Trophoblast cell (in vitro differentiated cells and primary cell): Measurements from ENCODE around the gene HES5.

ENCODE experiments used
- DNase-seq, 2 donors: peaks; one replicate each; pipeline ENCODE4 v3.0.0-alpha.2; 2016
- H2AFZ ChIP-seq: 2 replicates; pipeline ENCODE4 v1.6.1; 2013; ENCODE audit warnings: low read length, moderate library complexity, mild to moderate bottlenecking; ENCODE audit not compliant: insufficient read depth, poor library complexity
- H2AK5ac ChIP-seq: 2 replicates; pipeline ENCODE4 v1.6.1; 2013; ENCODE audit warnings: mild to moderate bottlenecking, low read length
- H2BK120ac ChIP-seq: 2 replicates; pipeline ENCODE4 v1.6.1; 2013; ENCODE audit warnings: low read length, mild to moderate bottlenecking, moderate library complexity; ENCODE audit not compliant: insufficient read depth, poor library complexity
- H2BK12ac ChIP-seq: 2 replicates; pipeline ENCODE4 v1.6.1; 2013; ENCODE audit warnings: mild to moderate bottlenecking, low read length, moderate library complexity
- H2BK5ac ChIP-seq: 2 replicates; pipeline ENCODE4 v1.6.1; 2013; ENCODE audit warnings: low read length, low read depth, moderate library complexity, mild to moderate bottlenecking; ENCODE audit not compliant: poor library complexity
- H3K14ac ChIP-seq: 2 replicates; pipeline ENCODE4 v1.6.1; 2013; ENCODE audit warnings: mild to moderate bottlenecking, low read length
- H3K18ac ChIP-seq: 2 replicates; pipeline ENCODE4 v1.6.1; 2013; ENCODE audit warnings: mild to moderate bottlenecking, low read length
- H3K23ac ChIP-seq: 2 replicates; pipeline ENCODE4 v1.6.1; 2013; ENCODE audit warnings: low read length
- H3K27ac ChIP-seq: 2 replicates; pipeline ENCODE4 v1.5.1; 2013; ENCODE audit warnings: low read depth, mild to moderate bottlenecking, inconsistent platforms, low read length, moderate library complexity
- H3K27me3 ChIP-seq: 2 replicates; pipeline ENCODE4 v1.6.1; 2013; ENCODE audit warnings: inconsistent platforms, mild to moderate bottlenecking, low read length, moderate library complexity; ENCODE audit not compliant: insufficient read depth
- H3K36me3 ChIP-seq, 2 experiments: 1 replicate in 1 of 2; 2 replicates in 1 of 2; pipeline ENCODE4 v1.6.1; 2013; ENCODE audit warnings: low read length in 2 of 2, mild to moderate bottlenecking in 2 of 2, moderate library complexity in 1 of 2; ENCODE audit not compliant: insufficient read depth in 2 of 2, control insufficient read depth in 1 of 2
- H3K4ac ChIP-seq: 2 replicates; pipeline ENCODE4 v1.6.1; 2013; ENCODE audit warnings: low read depth, mild to moderate bottlenecking, low read length, moderate library complexity
- H3K4me1 ChIP-seq, 2 experiments: 1 replicate in 1 of 2; 2 replicates in 1 of 2; pipeline ENCODE4 v1.6.1; 2013; ENCODE audit warnings: low read length in 2 of 2, mild to moderate bottlenecking in 2 of 2, moderate library complexity in 1 of 2; ENCODE audit not compliant: insufficient read depth in 2 of 2, control insufficient read depth in 1 of 2
- H3K4me2 ChIP-seq: 2 replicates; pipeline ENCODE4 v1.6.1; 2013; ENCODE audit warnings: inconsistent platforms, mild to moderate bottlenecking, low read length, moderate library complexity
- H3K4me3 ChIP-seq: 2 replicates; pipeline ENCODE4 v1.5.1; 2013; ENCODE audit warnings: mild to moderate bottlenecking, low read depth, low read length, inconsistent platforms
- H3K79me1 ChIP-seq: one replicate; pipeline ENCODE4 v1.6.1; 2013; ENCODE audit warnings: low read length
- H3K79me2 ChIP-seq: 2 replicates; pipeline ENCODE4 v1.6.1; 2013; ENCODE audit warnings: low read length, mild to moderate bottlenecking; ENCODE audit not compliant: control insufficient read depth, insufficient read depth, poor library complexity
- H3K9ac ChIP-seq: 2 replicates; pipeline ENCODE4 v1.6.1; 2013; ENCODE audit warnings: mild to moderate bottlenecking, low read length
- H3K9me3 ChIP-seq: 2 replicates; pipeline ENCODE4 v1.6.1; 2013; ENCODE audit warnings: low read depth, mild to moderate bottlenecking, control low read depth, inconsistent platforms, low read length; ENCODE audit not compliant: insufficient read depth
- H4K12ac ChIP-seq: 2 replicates; pipeline ENCODE4 v1.6.1; 2013; ENCODE audit warnings: low read depth, mild to moderate bottlenecking, low read length, moderate library complexity
- H4K8ac ChIP-seq: 2 replicates; pipeline ENCODE4 v1.6.1; 2013; ENCODE audit warnings: low read depth, mild to moderate bottlenecking, low read length, moderate library complexity
- H4K91ac ChIP-seq: one replicate; pipeline ENCODE4 v1.6.1; 2013; ENCODE audit warnings: low read depth, mild to moderate bottlenecking, low read length, moderate library complexity
- WGBS: extraction: QIAGEN DNeasy Blood & Tissue Kit; methylation state at CpG from one replicate; pipeline ENCODE4 v1.1.7; 2013; ENCODE audit warnings: missing lambda C conversion rate; ENCODE audit not compliant: insufficient read length, insufficient coverage; ENCODE audit errors: extremely low coverage; 5-methylcytosine and 5-hydroxymethylcytosine counted together

Gene HES5

DNA sequence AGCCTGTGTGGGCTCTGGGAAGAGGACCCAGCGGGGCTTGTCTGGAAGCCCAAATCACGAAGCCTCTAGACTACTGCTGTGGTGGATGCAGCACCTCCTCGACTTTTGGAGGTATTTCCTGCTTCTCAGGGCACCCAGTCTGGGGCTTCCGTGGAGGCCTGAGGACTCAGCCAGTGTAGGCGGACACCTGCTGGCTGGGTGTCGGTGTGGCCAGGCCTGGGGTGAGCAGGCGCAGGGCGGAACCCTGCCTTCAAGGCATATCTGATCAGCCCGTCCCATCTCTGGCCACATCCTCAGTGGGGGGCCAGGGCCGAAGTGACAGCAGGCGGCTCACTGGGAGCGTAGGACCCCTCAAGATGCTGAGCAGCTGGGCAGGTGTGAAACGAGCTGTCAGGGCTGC lies 47.0 kb downstream of the HES5 start:
- Histone ChIP-seq H3K79me2 (no peaks in the 10 kb centered on the region), H3K79me1 (no peaks in the 10 kb centered on the region), H3K18ac (no peak overlapping the region), H4K91ac (no peak overlapping the region), H2BK120ac (no peak overlapping the region), H3K9ac (no peak overlapping the region), H2AK5ac (no peak overlapping the region), H2BK12ac (no peak overlapping the region), H3K36me3 (no peaks in the 10 kb centered on the region), H3K9me3 (peaks cover 14% of the 10 kb centered on the region), H3K4me3 (no peak overlapping the region), H2AFZ (no peak overlapping the region), H3K23ac (no peak overlapping the region), H3K4ac (no peak overlapping the region), H3K4me2 (no peak overlapping the region), H3K4me1 (no peaks in the 10 kb centered on the region), H3K27me3 (no peaks in the 10 kb centered on the region), H2BK5ac (no peak overlapping the region), H3K14ac (no peak overlapping the region), H4K12ac (no peak overlapping the region), H3K27ac (no peak overlapping the region), H4K8ac (no peak overlapping the region)
- WGBS = no CpG with 5 or more reads among the region's 13 CpGs
- DNase-seq = no peak

DNA sequence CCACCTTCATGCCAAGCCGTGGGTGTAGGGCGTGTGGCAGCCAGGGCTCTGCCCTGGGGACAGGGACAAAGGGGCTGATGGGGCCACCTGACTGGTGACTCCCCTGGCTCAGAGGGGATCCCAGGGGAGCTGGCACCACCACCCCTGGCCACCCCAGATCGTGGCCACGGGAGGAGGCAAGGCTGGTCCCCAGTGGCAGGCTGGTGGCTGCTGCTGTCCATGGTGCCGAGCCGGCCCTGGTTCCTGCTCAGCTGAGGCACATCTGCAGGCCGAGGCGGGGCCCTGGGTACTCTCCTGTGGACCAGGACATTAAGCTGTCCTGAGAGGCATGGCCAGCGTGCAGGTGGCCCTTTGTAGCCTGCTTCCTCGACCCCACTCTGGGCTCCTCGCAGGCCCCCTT lies 47.5 kb downstream of the HES5 start:
- no peaks in the 10 kb centered on the region for H3K27me3 ChIP-seq
- no peak overlapping the region for H2BK5ac ChIP-seq
- H3K23ac ChIP-seq = no peak overlapping the region
- H3K4me2 ChIP-seq = no peak overlapping the region
- H3K4ac ChIP-seq = no peak overlapping the region
- H2AK5ac ChIP-seq = no peak overlapping the region
- no peak overlapping the region for H2BK120ac ChIP-seq
- no peak overlapping the region for H4K12ac ChIP-seq
- no peak overlapping the region for H3K9ac ChIP-seq
- no peak for DNase-seq
- no peaks in the 10 kb centered on the region for H3K79me1 ChIP-seq
- no peak overlapping the region for H3K18ac ChIP-seq
- no peak overlapping the region for H2BK12ac ChIP-seq
- H3K79me2 ChIP-seq = no peaks in the 10 kb centered on the region
- no peak overlapping the region for H4K8ac ChIP-seq
- H3K14ac ChIP-seq = no peak overlapping the region
- no peak overlapping the region for H3K27ac ChIP-seq
- no CpG with 5 or more reads among the region's 11 CpGs for WGBS
- no peaks in the 10 kb centered on the region for H3K4me1 ChIP-seq
- H3K36me3 ChIP-seq = no peaks in the 10 kb centered on the region
- H3K4me3 ChIP-seq = no peak overlapping the region
- H2AFZ ChIP-seq = no peak overlapping the region
- no peak overlapping the region for H4K91ac ChIP-seq
- peaks cover 11% of the 10 kb centered on the region for H3K9me3 ChIP-seq

DNA sequence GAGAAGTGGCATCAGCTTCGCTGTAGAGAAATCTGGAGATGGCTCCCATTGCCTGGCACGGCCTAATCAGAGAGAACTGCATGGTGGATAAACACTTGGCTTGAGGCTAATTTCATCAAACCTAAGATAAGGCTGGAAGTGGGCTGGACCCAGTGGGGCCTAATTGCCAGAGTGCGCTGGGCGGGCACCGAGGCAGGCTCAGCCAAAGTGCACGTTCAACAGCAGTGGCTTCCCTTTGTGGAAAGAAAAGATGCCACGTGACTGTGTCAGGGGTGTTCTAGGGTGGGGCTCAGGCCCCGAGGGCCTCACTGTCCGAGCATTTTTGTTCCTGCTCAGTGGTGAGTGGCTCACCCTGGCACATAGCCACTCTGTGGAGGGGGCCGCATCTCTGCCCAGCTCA lies 48.2 kb downstream of the HES5 start:
- Histone ChIP-seq H3K79me2 (no peaks in the 10 kb centered on the region), H4K8ac (no peak overlapping the region), H3K14ac (no peak overlapping the region), H3K27me3 (no peaks in the 10 kb centered on the region), H3K4me1 (no peaks in the 10 kb centered on the region), H3K9me3 (peaks cover 5% of the 10 kb centered on the region), H3K18ac (no peak overlapping the region), H4K91ac (no peak overlapping the region), H3K4me2 (no peak overlapping the region), H2AK5ac (no peak overlapping the region), H3K4ac (no peak overlapping the region), H2BK5ac (no peak overlapping the region), H3K79me1 (no peaks in the 10 kb centered on the region), H3K23ac (no peak overlapping the region), H3K4me3 (no peak overlapping the region), H3K27ac (no peak overlapping the region), H4K12ac (no peak overlapping the region), H3K9ac (no peak overlapping the region), H2BK120ac (no peak overlapping the region), H3K36me3 (no peaks in the 10 kb centered on the region), H2BK12ac (no peak overlapping the region), H2AFZ (no peak overlapping the region)
- WGBS = no CpG with 5 or more reads among the region's 10 CpGs
- no peak for DNase-seq

DNA sequence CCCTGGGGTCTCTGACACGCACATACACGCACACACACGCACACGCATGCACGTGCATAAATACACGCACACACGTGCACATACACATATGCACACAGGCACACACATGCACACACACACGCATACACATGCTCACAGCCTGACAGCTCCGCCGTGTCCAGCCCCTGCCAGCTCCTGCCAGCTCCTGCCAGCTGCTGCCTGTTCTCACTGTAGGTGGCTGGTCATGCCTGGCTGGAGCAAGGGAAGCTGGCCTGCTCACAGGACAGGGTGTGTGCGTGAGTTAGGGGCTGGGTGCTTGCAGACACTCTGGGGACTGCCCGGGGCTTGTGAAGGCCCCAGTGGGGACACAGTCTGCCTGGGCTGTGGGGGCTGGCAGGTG lies 49.1 kb downstream of the HES5 start:
- no CpG with 5 or more reads among the region's 12 CpGs for WGBS
- no peak overlapping the region for H3K4me3 ChIP-seq

More for the DNA sequence above, 49.1 kb downstream of the HES5 start:
- Histone ChIP-seq H2BK12ac (no peak overlapping the region), H2BK120ac (no peak overlapping the region), H3K4me1 (no peaks in the 10 kb centered on the region), H3K9ac (no peak overlapping the region), H3K4ac (no peak overlapping the region), H3K27ac (no peak overlapping the region), H3K14ac (no peak overlapping the region), H3K79me1 (no peaks in the 10 kb centered on the region), H3K79me2 (no peaks in the 10 kb centered on the region), H4K91ac (no peak overlapping the region), H3K23ac (no peak overlapping the region), H2BK5ac (no peak overlapping the region), H4K12ac (no peak overlapping the region), H3K27me3 (no peaks in the 10 kb centered on the region), H3K9me3 (no peaks in the 10 kb centered on the region), H3K36me3 (no peaks in the 10 kb centered on the region), H2AK5ac (no peak overlapping the region), H4K8ac (no peak overlapping the region), H3K18ac (no peak overlapping the region), H3K4me2 (no peak overlapping the region), H2AFZ (no peak overlapping the region)
- DNase-seq = no peak
